HG03135 (cell line): ENCODE data around the gene MATK.

ENCODE experiments used
- ATAC-seq: cut with Tn5 transposase; IDR thresholded peaks from one replicate; pipeline ENCODE4 v1.9.1; 2021; ENCODE audit warnings: mild to moderate bottlenecking, moderate library complexity; ENCODE audit not compliant: unreplicated experiment

Gene MATK

GRCh38 chr19:3785938-3786824, at the start of gene MATK:
TSS of gene MATK (minus strand) at chr19:3786381. CDS start at chr19:3785135, 1,246 bp downstream.
- no peak for ATAC-seq

- ATAC-seq, result no peak
Measured at GRCh38 chr19:3835055-3835435, 48.9 kb upstream of the MATK start.

GRCh38 chr19:3834349-3835054, 48.3 kb upstream of the MATK start:
- ATAC-seq, result no peak

- ATAC-seq, result no peak
Measured at GRCh38 chr19:3833578-3834348, 47.6 kb upstream of the MATK start.

GRCh38 chr19:3832001-3832400, 45.8 kb upstream of the MATK start:
- ATAC-seq, result no peak

GRCh38 chr19:3831601-3832000, 45.4 kb upstream of the MATK start:
- ATAC-seq, result no peak

GRCh38 chr19:3830621-3831589, 44.7 kb upstream of the MATK start:
- ATAC-seq, result no peak

- no peak for ATAC-seq
Measured at GRCh38 chr19:3827306-3827705, 41.1 kb upstream of the MATK start.

GRCh38 chr19:3826163-3826562, 40.0 kb upstream of the MATK start:
- ATAC-seq, result no peak

GRCh38 chr19:3825286-3825956, 39.2 kb upstream of the MATK start:
- ATAC-seq, result no peak

- ATAC-seq, result no peak
Measured at GRCh38 chr19:3823350-3823713, 37.2 kb upstream of the MATK start.

- ATAC-seq, result no peak
Measured at GRCh38 chr19:3822683-3823349, 36.6 kb upstream of the MATK start.

- ATAC-seq, result no peak
Measured at GRCh38 chr19:3821857-3822364, 35.7 kb upstream of the MATK start.

- no peak for ATAC-seq
Measured at GRCh38 chr19:3821156-3821555, 35.0 kb upstream of the MATK start.

- no peak for ATAC-seq
Measured at GRCh38 chr19:3819989-3820388, 33.8 kb upstream of the MATK start.

- ATAC-seq, result no peak
Measured at GRCh38 chr19:3818918-3819317, 32.7 kb upstream of the MATK start.

GRCh38 chr19:3818466-3818865, 32.3 kb upstream of the MATK start:
- no peak for ATAC-seq

- no peak for ATAC-seq
Measured at GRCh38 chr19:3817761-3818160, 31.6 kb upstream of the MATK start.

- no peak for ATAC-seq
Measured at GRCh38 chr19:3816566-3817218, 30.5 kb upstream of the MATK start.
